ENCODE measurements around the gene GPR150. TPM values are rescaled to one million over a fixed set of nuclear protein-coding genes. Genes with fewer than 3 reads are reported as not detected.

Gene GPR150
- total and polyA plus RNA-seq, 11 donors: 0.04 to 0.25 (median 0.13) TPM; not detected in 6

DNA sequence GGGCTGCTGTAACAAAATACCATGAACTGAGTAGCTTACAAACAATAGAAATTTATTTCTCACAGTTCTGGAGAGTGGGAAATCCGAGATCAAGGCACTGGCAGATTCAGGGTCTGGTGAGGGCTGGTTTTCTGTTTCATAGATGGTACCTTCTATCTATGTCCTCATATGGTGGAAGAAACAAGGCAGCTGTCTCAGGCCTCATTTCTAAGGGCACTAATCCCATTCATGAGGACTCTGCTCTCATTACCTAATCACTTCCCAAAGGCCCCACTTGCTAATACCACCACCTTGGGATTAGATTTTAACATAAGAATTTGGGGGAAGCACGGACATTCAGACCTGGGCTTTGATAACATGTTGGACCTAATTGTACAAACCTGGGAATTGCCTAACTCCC is 40.2 kb downstream of the GPR150 start:
- H3K27ac ChIP-seq: no peak overlapping the region
- WGBS, 4 donors: 90 to 93% (median 90%) methylated on average over 2 of the region's 2 CpGs
- peaks cover 0 to 15% (median 5%) of the 10 kb centered on the region in 12 donors for H3K4me1 ChIP-seq
- H3K36me3 ChIP-seq: peaks cover 0 to 5% (median 0%) of the 10 kb centered on the region in 9 donors
- H3K4me3 ChIP-seq: no peak overlapping the region
- TF ChIP-seq POLR2A (IDR thresholded peaks at IDR 0.05): no peak
- no peak for TF ChIP-seq CTCF (IDR thresholded peaks at IDR 0.05)
- H3K27me3 ChIP-seq: no peaks in the 10 kb centered on the region
- intact Hi-C loops (cut with DNase I): loop anchor here in 8 of 10 donors (5.0 to 10.0 kb wide), 8 partner anchors 72 to 187 kb away; partner anchors contain the start of gene RHOBTB3 (in 1 of the 8)
- H3K9me3 ChIP-seq: no peaks in the 10 kb centered on the region
- DNase-seq (no peak), ATAC-seq (no peak)

DNA sequence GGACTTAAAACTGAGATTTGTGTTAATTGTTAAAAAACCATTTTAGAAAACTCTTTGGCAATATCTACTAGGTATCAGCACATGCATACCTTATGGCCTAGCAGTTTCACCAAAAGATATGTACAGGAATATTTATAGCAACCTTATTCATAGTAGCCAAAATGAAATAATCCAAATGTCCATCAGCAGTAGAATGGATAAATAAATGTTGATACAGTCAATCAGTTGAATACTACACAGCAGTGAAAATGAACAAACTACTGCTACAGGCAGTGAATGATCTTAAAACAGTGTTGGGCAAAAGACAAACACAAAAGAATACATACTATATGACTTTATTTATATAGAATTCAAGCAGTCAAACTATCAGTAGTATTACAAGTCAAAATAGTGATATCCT is 43.1 kb downstream of the GPR150 start:
- Histone ChIP-seq H3K27me3 (no peaks in the 10 kb centered on the region), H3K27ac (no peak overlapping the region), H3K36me3 (no peaks in the 10 kb centered on the region), H3K4me3 (no peak overlapping the region), H3K4me1 (peaks cover 0 to 15% (median 5%) of the 10 kb centered on the region in 12 donors), H3K9me3 (no peaks in the 10 kb centered on the region)
- intact Hi-C loops (cut with DNase I): loop anchor here in 8 of 10 donors (5.0 to 10.0 kb wide), 8 partner anchors 69 to 184 kb away; partner anchors contain the start of gene RHOBTB3 (in 1 of the 8)
- TF ChIP-seq CTCF (IDR thresholded peaks at IDR 0.05) (no peak), POLR2A (IDR thresholded peaks at IDR 0.05) (no peak)
- DNase-seq (no peak), ATAC-seq (no peak)

- intact Hi-C loops (cut with DNase I): loop anchor here in 9 of 10 donors (2.0 to 10.0 kb wide), 9 partner anchors 68 to 183 kb away; partner anchors contain the start of gene RHOBTB3 (in 1 of the 9)
- ATAC-seq: peak in 2 of 4 donors; percentile 39 to 45
Measured at GRCh38 chr5:95664204-95664786, 44.4 kb downstream of the GPR150 start.

More at GRCh38 chr5:95664204-95664786, 44.4 kb downstream of the GPR150 start:
- Histone ChIP-seq H3K9me3 (no peaks in the 10 kb centered on the region), H3K36me3 (no peaks in the 10 kb centered on the region), H3K27me3 (no peaks in the 10 kb centered on the region), H3K27ac (peak overlapping the region in 3 of 12 donors; percentile 26 to 37 (median 34)), H3K4me1 (peaks cover 0 to 25% (median 9%) of the 10 kb centered on the region in 12 donors), H3K4me3 (no peak overlapping the region)
- no peak for DNase-seq
- no peak for TF ChIP-seq POLR2A (IDR thresholded peaks at IDR 0.05)
- TF ChIP-seq CTCF (IDR thresholded peaks at IDR 0.05): peak; percentile 65 to 89 (median 83)
- WGBS, 4 donors: 9 to 18% (median 16%) methylated on average over 3 of the region's 3 CpGs

Data from heart left ventricle (tissue), 16 donors.